GM19452 (cell line): ENCODE data around the gene ZFP64.
"Not testable (repeated sequence)": the region's sequence is repeated elsewhere in the genome, so short reads cannot be mapped to it uniquely, and the experiment has no call there.

Experiments used
- ATAC-seq: cut with Tn5 transposase; IDR thresholded peaks from one replicate; pipeline ENCODE4 v1.9.1; 2021; ENCODE audit not compliant: unreplicated experiment

ZFP64 gene

DNA sequence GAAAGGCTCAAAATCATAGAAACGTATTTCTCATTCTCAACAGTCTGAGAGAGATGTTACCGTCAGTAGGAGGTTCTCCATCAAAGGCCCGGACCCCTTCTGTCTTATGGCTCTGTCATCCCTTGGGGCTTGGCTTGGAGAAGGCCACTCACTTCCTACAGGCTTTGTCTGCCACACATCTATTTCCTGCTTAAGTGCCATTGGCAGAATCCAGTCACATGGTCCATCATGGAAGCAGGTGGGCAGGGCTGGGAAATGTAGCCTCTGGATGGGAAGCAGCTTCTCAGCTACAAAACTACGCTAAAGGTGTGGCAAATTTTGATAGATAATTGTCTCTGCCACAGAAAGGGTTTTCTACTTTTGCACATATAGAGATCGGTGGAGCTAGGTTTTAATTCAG, 12.6 kb upstream of the ZFP64 start:
- ATAC-seq = no peak

DNA sequence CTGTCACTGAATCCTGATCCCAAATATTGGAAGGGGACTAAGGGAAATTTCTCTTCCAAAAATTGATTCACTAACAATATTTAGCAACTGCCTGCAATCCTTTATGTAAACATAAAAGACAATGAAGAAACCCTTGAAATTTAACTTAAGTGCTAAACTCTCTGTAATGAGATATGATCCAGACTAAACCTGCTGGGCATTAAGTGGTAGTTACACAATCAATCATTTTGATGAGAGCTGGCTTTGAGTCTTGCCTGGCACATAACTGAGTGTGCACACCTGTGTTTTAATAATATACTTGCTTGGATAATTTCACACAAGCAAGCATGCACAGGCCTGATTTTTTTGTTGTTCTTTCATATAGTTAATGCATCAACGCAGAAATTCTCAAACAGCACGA, 9.8 kb upstream of the ZFP64 start:
- no peak for ATAC-seq

DNA sequence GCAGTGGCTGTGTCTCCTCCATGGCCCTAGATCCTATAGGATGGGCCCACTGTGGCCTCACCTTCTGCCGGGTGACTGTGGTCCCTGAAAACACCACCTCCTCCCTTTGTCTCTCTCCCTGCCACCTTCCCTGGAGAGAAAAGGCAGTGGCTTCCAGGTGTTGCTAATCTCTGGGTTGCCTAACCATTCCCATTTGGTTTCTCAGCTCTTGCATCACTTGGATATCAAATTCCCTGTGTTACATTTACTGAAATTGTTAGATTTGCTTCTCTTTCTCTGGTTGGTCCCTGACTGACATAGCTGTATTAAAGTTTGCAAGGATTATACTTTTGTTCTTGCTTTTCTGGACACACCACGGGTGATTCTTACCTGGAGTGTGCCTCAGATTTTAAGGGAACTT, 9.3 kb upstream of the ZFP64 start:
- no peak for ATAC-seq

DNA sequence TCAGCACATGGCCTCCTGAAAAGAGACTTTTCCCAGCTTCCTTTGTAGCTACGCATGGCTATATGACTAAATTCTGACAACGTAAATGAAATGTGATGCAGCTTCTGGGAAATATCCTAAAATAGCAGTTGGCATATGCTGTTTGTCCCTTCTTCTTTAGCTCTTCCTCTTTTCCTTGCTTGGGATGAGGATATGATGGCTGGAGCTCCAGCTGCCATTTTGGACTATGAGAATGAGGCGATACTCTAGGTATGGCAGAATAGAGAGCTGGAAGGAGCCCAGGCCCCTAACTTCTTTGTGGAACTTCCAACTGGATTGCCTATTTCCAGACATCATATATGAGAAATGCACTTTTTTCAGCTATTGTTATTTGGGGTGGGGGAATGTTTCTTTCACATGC, 5.3 kb upstream of the ZFP64 start:
- no peak for ATAC-seq

DNA sequence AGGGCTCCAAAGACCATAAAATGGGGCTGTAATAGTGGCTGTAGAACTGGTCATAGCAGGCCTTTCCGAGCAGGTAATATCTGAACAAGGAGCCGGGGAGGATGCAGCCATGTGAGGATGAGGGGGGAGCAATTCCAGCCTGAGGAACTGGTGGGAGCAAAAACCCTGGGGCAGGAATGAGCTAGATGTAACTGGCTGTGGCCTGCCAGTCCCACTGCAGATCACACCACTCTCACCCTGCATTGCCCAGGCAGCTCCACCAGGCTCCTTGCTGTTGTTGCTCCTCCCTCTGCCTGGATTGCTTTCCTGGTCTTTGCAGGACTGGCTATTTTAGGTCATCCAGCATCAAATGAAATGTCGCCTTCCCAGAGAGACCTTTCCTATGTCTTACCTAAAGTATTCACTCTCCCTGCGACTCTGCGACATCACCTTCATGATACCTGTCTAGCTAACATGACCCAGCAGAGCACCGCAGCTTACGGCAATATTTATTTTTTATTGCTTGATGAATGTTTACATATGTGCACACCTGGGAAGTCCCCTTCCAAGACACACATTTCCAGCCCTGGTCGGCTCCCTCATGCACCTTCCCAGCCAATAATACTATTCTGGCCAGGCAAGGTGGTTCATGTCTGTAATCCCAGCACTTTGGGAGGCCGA, 2.4 kb upstream of the ZFP64 start:
- no peak for ATAC-seq

DNA sequence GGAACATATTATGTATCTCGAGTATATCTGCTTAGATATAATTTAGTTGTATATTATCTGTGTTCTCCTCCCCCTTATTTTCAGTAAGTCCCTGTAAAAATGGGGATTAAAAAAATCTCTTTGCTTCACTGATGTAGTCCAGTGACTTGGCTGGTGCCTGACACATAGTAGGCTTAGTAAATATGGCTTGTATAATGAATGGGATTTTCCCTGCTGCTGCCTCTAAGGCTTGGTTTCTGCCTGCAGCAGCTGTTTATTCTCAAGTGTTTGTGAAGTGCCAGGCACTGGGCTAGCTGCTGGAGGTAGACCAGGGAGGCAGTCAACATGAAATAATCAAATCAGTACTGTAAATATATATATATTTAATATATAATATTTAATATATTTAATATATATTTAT, 1.6 kb upstream of the ZFP64 start:
- ATAC-seq = no peak

DNA sequence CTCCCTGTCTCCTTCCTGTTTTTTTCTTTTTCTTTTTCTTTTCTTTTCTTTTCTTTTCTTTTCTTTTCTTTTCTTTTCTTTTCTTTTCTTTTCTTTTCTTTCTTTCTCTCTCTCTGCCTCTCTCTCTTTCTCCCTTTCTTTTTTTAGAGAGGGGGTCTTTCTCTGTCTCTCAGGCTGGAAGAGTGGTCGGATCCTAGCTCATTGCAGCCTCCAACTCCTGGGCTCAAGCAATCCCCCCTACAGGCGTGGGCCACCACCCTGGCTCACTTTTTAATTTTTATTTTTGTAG, 1.1 kb upstream of the ZFP64 start:
- ATAC-seq = not testable (repeated sequence)

DNA sequence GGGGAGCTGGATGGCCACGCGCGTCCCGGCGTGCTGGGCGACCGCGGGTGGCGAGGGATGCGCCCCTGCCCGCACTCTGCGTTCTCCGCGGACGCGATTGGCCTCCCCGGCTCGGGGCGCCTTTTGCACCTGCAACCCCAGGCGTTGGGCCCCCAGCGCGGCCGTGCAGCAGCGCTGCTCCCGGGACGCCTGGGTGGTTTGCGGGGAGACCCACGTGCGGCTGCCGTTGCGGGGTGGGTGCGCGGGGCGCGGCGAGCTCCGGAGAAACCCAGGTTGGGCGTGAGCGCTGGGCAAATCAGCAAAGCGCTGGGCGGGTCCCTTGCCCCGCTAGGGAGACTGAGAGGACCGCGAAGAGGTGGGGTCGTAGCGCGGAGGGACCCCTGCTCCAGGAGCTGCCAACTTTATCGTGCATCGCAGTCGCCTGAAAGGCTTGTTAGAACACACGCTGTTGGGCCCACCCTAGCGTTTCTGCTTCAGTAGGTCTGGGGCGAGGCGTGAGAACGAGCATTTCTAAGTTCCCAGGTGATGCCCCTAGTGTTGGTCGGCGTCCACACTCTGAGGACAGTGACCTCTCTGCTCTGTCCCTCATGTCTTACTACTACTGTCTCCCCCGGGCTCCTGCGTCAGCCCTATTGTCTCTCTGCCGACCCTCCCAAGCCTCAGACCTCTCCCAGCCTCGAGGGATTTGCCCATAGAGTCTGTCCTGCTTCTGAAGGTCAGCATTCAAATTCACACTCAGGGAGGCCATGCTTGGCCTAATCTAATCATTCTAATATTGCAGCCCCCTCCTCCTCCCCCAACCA, 538 bp upstream of the ZFP64 start:
- ATAC-seq = peak; percentile 47

DNA sequence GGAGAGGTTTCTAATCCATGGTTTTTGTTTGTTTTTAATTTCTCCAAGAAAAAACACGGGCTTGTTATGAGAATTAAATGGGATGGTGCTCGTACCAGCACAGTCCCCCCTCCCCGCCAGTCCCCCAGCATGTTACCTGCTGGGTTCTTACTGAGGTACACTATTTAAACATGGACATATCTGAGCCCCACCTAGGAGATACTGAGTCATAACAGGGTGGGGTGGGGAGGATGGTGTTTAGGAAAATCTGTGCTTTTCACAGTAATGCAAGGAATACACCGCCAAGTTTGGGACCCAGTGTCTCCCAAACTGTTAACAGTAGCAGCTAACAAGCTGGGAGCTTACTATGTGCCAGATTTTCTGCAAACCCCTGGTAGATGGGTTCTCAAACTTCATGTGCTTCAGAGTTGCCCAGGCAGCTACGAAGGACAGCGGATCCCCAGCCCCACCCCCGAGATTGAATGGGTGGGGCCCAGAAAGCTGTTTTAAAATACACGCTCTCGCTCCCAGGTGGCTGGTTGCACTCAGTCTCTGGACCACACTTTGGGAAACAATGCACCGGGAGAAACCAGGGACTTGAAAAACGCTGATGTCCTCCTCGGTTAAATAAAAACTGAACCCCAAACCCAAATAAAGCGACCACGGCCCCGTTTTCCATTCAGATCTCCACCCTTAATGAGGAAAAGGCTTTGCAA, 995 bp downstream of the ZFP64 start:
- no peak for ATAC-seq

DNA sequence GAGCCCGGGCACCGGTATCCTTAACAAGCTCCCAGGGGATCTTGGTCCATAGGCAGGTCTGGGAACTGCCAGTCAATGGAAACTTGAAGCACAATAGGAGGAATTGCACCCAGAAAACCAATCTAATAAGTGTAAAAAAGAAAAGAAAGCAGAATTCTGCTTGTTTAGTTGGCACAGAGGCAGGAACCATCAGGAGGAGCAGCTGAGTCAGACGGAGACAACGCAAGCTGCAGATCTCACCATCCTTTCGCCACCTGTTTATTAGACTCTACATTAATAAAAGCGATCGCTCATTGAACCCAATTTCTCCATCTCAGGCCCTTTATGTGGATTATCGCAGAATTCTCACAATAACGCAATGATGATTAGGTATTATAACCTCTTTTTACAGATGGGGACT, 9.8 kb downstream of the ZFP64 start:
- no peak for ATAC-seq

DNA sequence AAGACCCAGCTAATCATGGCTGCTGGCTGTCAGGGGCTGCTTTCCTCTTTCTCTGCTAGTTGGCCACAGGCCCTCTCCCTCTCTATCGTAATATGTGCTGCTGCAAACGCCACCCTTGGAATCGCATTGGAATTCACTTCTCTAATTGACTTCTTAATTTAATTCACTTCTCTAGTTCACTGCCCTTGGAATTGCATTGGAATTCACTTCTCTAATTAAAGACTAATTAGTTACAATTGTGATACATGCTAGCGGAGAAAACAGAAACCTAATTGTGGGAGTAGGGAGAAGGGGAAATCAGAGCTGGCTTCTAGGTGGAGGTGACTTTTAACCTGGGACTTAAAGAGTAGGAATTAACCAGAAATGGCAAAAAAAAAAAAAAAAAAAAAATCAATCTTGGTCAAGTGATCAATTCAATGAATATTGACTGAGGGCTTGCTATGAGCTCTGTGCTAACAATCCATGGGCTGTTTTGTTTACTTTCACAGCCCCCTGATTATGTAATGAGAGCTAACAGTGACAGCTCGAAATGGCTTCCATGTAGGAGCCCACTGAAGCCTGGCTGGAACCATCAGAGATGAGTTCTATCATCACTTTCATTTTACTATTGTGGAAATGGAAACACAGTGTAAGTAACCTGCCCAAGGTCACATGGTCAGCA, 11.3 kb downstream of the ZFP64 start:
- no peak for ATAC-seq

DNA sequence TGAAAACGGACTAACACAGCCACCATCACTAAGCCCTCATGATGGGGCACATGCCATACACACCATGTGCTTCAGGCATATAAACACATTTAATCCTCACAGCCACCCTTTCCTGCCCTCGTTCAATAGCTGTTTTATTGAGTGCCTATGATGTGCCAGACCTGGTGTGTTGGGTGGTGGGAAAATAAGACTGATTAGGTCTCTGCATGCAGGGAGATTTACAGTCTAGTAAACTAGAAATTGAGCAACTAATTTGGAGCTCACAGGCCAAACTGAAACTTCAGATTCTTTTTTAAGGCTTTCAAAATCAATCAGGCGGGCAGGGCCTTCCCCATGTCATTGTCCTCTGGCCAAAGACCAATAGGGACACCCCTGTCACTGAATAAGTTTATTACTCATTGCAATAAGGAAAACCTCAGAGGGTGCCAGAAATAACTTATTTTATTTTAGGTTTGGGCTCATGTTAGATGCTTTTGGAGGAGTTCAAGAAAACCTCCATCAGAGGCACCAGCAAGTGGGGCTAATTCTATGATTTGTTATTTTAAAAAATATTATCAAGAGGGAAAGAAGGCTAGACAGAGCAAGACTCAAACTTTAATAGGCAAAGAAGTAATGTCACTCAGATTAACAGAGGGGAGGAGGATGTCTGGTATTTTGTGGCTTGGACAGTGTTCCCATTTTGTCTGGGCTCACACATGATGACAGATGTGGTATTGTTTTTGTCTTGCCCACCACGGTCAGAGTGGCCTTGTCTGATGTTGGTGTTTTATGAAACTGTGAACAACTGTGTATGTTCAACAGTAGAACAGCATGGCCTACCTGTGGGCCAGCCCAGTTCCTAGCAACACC, 12.0 kb downstream of the ZFP64 start:
- ATAC-seq = peak; percentile 90

DNA sequence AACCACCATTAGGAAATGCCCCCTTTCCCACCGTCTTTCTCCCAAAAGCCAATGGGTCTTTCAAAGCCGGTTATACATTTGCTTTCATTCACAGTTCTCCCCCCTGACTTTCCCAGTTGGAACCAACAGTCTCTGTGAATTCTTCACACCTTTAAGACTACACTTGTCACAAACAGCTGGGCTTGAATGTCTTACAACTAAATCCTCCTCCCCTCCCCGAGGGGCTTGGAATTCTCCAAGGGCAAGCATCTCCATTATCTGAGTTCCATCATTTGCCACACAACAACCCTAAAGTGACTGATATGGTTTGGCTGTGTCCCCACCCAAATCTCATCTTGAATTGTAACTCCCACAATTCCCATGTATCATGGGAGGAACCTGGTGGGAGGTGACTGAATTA, 12.9 kb downstream of the ZFP64 start:
- ATAC-seq = no peak

DNA sequence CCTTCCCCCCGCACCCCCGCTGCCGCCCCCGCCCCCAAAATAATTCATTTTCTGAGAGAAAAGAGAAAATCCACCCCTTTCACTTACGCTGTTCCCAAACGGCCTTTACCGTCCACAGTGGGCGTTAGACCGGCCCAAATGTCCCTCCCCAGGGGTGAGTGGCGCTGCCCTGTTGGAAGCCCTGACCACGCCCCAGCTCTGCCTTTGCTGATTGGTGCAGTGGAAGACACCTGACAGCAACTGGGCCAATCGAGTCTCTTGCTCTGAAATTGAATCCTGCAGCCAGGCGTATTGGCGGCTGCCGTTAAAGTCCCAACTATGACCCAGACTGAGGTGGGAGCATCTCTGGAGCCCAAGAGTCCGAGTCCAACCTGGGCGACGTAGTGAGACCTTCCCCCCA, 15.7 kb downstream of the ZFP64 start:
- ATAC-seq = no peak

DNA sequence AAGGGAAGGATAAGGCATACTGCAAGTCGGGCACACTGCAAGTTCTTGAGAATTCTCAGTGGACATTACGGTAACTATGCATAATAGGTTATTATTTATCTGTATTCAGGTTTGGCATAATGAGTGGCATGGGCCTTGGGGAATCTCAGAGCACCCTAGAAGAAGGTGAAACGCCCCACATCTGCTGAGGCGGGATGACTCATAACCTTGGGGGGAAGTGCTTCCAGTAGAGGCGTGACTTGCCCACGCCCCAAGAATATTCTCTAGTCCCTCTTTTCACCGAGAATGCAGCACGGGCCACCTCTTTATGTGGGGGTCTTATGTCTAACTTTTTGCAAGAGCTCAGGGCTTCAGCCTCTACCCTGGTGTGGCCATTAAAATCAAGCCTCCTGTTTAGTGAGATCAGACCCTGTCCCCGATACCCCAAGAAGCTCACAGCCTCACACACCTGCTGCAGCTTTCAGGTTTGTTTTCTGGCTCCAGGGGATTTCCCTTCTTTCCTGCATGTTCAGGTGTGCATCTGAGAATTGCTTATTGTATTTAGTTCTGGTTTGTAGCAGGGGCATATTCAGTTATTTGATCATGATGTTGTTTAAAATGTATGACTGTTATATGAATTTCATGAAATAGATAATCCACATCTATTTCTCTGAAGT, 19.1 kb downstream of the ZFP64 start:
- ATAC-seq = peak; percentile 82

DNA sequence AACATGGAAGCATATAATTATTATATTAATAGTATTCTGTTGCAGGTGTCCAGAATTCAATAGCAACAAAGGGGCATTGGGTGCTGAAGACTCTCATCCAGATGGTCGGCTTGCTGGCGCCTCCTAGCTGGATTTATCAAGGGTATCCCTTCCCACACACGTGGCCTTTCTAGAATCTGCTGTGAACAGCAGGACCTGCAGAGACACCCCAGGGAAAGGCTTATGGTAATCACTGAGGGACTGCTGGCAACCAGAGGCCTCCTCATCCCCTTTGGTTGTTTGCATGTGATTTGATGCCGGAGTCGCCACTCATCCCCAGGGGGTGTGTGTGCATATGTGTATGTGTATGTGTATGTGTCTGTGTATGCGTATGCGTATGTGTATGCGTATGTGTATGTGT, 20.6 kb downstream of the ZFP64 start:
- no peak for ATAC-seq

DNA sequence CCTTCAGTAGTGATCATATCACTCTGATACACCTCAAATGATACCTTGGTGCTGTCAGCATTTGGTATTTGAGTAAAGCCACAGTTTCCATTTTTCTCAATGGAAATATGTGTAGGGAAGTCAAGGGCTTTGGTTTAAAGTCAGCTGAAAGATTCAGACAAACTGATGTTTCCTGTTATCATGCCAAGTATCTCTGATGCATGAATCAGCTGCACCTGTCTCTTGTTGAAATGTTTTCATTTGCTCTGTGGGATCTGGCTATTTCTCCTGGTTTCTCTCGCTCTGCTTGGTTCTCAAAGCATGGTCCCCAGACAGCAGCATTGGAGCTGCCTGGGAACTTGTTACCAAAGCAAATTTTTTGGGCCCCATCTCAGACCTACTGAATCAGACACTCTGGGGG, 23.5 kb downstream of the ZFP64 start:
- ATAC-seq = no peak

DNA sequence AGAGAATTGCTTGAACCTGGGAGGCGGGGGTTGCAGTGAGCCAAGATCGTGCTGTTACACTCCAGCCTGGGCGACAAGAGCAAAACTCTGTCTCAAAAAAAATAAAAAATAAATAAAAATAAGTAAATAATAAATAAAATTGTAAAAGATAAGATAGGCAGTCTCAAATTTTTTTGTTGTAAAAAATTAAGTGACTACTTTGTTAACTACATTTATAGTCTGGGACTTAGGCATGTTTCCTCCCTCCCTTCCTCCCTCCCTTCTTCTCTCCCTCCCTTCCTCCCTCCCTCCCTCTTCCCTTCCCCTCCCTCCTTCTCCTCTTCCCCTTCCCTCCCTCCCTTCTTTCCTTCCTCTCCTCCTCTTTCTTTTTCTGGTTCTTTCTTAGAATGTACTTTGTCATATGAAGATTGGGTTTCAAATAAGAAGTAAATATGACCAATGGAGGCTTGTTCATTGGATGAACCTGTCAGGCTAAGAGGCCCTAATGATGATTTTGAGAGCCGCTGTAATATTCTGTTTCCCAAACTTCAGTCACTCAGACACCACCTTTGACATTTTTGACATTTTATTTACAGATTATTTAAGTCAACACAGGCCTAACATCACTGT, 24.2 kb downstream of the ZFP64 start:
- ATAC-seq = no peak

DNA sequence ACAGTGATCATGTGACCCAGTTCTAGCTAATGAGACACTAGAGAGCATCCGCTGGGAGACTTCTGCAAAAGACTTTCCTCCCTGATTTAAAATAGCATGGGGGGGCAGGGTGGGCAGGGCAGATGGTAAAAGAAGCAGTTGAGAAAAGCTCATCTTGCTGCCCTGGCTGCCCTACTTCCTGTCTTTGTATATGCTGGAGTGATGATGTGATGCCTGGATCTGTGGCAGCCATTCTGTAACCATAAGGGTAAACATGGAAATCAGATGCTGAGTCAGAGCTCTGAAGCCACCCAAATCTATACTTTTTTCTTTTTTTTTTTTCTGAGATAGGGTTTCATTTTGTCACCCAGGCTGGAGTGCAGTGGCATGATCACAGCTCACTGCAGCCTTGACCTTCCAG, 25.4 kb downstream of the ZFP64 start:
- ATAC-seq = no peak

DNA sequence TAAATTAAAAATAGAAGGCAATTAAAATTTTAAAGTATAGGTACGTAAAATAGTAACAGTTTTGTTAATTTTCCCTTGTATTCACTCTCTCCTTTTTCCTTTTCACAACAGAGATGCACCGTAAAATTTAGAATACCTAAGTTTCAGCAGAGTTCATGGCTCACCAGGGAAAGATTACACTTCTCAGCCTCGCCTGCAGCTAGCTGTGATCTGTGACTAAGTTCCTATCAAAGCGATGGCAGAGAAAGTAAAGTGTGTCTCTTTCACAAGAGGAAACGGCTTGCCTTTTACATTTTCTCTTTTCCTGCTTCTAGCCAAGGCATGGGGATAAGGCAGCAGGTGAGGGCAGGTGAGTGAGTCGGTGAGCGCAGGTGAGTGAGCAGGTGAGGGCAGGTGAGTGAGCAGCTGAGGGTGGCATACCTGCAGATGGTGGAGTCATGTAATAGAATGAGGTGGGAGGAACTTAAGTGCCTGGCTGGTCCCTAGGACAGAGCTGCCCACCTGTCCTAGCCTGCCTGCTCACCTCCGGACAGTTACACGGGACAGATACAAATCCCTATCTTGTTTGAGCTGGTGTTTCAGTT, 30.9 kb downstream of the ZFP64 start:
- ATAC-seq = no peak
